Measurements from ENCODE around the gene NEK7.

The NEK7 gene

GRCh38 chr1:198259333-198260074, 102.7 kb downstream of the NEK7 start:
- Histone ChIP-seq H3K27me3 (no peaks in the 10 kb centered on the region), H3K9me3 (no peaks in the 10 kb centered on the region), H3K27ac (no peak overlapping the region), H3K4me1 (ENCODE audit: control insufficient read depth in 1 of 2, insufficient read depth in 1 of 2, low read depth in 1 of 2, low read length in 1 of 2) (no peaks in the 10 kb centered on the region), H3K36me3 (no peaks in the 10 kb centered on the region), H3K4me3 (ENCODE audit: low read depth in 1 of 2, low read length in 1 of 2) (no peak overlapping the region)
- TF ChIP-seq CTCF (IDR thresholded peaks at IDR 0.05) = no peak

DNA sequence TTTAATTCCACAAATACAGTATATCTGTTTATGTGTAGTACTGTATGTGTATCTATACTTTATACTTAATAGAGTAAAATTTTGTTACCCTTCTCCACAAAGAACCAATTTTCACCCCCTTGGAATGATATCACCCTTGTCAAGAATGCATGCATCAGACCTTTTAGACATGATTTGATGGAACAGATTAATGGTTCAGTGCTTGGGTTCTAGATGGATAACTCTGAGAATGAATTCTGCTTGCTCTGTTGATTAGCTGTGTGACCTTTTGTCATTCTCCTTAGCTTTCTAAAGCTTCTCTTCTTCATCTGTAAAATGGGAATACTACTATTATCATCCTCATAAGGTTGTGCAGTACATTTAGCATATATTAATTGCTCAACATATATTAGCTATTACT, 105.1 kb downstream of the NEK7 start:
- H3K36me3 ChIP-seq = no peaks in the 10 kb centered on the region
- no peak overlapping the region for H3K27ac ChIP-seq
- H3K27me3 ChIP-seq = no peaks in the 10 kb centered on the region
- H3K4me3 ChIP-seq (ENCODE audit: low read depth in 1 of 2, low read length in 1 of 2) = no peak overlapping the region
- no peaks in the 10 kb centered on the region for H3K4me1 ChIP-seq (ENCODE audit: control insufficient read depth in 1 of 2, insufficient read depth in 1 of 2, low read depth in 1 of 2, low read length in 1 of 2)
- TF ChIP-seq CTCF (IDR thresholded peaks at IDR 0.05) = no peak
- H3K9me3 ChIP-seq = no peaks in the 10 kb centered on the region

- Histone ChIP-seq H3K27ac (no peak overlapping the region), H3K27me3 (no peaks in the 10 kb centered on the region), H3K4me1 (ENCODE audit: control insufficient read depth in 1 of 2, insufficient read depth in 1 of 2, low read depth in 1 of 2, low read length in 1 of 2) (no peaks in the 10 kb centered on the region), H3K36me3 (no peaks in the 10 kb centered on the region), H3K9me3 (no peaks in the 10 kb centered on the region), H3K4me3 (ENCODE audit: low read depth in 1 of 2, low read length in 1 of 2) (no peak overlapping the region)
- no peak for TF ChIP-seq CTCF (IDR thresholded peaks at IDR 0.05)
Measured at GRCh38 chr1:198263186-198263585, 106.4 kb downstream of the NEK7 start.

GRCh38 chr1:198264282-198264681, 107.5 kb downstream of the NEK7 start:
- H3K27ac ChIP-seq = no peak overlapping the region
- no peak for TF ChIP-seq CTCF (IDR thresholded peaks at IDR 0.05)
- no peak overlapping the region for H3K4me3 ChIP-seq (ENCODE audit: low read depth in 1 of 2, low read length in 1 of 2)
- no peaks in the 10 kb centered on the region for H3K27me3 ChIP-seq
- no peaks in the 10 kb centered on the region for H3K4me1 ChIP-seq (ENCODE audit: control insufficient read depth in 1 of 2, insufficient read depth in 1 of 2, low read depth in 1 of 2, low read length in 1 of 2)
- H3K36me3 ChIP-seq = no peaks in the 10 kb centered on the region
- no peaks in the 10 kb centered on the region for H3K9me3 ChIP-seq

DNA sequence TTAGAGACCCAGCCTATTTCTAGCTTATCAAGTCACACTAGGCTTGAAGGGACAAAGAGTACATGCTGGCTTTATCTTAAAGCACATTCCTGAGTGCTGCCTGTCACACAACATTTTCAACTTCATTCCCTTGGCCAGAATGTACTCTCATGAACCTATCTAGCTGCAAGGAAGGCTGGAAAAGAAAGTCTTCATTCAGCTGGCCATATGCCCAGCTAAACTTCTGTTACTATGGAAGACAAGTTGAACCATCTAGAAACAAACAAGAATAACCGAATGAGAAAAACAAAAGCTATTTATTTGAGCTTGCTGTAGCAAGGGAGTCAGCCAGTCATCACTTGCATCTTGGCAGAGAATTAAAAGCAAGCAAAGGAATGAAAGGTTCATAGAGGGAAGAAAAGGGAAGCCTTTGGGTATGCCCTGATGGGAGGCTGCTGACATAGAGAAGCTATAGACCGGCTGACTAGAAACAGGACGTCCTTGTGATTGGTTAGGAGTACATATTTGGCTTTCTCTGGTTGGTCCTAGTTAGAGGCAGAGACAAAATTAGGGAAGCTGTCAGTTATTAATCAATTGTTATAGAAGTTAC, 108.4 kb downstream of the NEK7 start:
- H3K36me3 ChIP-seq = no peaks in the 10 kb centered on the region
- no peaks in the 10 kb centered on the region for H3K27me3 ChIP-seq
- TF ChIP-seq CTCF (IDR thresholded peaks at IDR 0.05) = no peak
- no peaks in the 10 kb centered on the region for H3K9me3 ChIP-seq
- H3K4me1 ChIP-seq (ENCODE audit: control insufficient read depth in 1 of 2, insufficient read depth in 1 of 2, low read depth in 1 of 2, low read length in 1 of 2) = no peaks in the 10 kb centered on the region
- H3K4me3 ChIP-seq (ENCODE audit: low read depth in 1 of 2, low read length in 1 of 2) = no peak overlapping the region
- no peak overlapping the region for H3K27ac ChIP-seq
